Jurkat, Clone E6-1 (cell line): ENCODE results near the gene ATRIP.
"Not testable (repeated sequence)": the region's sequence is repeated elsewhere in the genome, so short reads cannot be mapped to it uniquely, and the experiment has no call there.

Experiments used
- DNase-seq: peaks from one replicate; pipeline ENCODE4 v3.0.0-alpha.2; 2011; ENCODE audit warnings: low read depth, low spot score
- H3K4me3 ChIP-seq: 2 replicates; pipeline ENCODE4 v1.5.1; 2011; ENCODE audit warnings: mild to moderate bottlenecking, low read length, control low read depth, moderate library complexity

The ATRIP gene

GRCh38 chr3:48478626-48479555 lies 32.4 kb downstream of the ATRIP start:
- H3K4me3 ChIP-seq = no peak overlapping the region
- peak; percentile 80 for DNase-seq

- not testable (repeated sequence) for H3K4me3 ChIP-seq, DNase-seq
Observed at GRCh38 chr3:48480891-48481290, 34.4 kb downstream of the ATRIP start.

DNA sequence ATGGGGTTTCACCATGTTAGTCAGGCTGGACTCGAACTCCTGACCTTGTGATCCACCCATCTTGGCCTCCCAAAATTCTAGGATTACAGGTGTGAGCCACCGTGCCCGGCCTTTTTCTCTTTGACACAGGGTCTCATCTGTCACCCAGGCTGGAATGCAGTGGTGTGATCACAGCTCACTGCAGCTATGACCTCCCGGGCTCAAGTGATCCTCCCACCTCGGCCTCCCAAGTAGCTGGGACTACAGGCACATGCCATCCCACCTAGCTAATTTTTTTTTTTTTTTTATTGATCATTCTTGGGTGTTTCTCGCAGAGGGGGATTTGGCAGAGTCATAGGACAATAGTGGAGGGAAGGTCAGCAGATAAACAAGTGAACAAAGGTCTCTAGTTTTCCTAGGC lies 36.3 kb downstream of the ATRIP start:
- H3K4me3 ChIP-seq, DNase-seq: not testable (repeated sequence)

- H3K4me3 ChIP-seq = no peak overlapping the region
- DNase-seq = no peak
Observed at GRCh38 chr3:48486952-48487351, 40.4 kb downstream of the ATRIP start.

DNA sequence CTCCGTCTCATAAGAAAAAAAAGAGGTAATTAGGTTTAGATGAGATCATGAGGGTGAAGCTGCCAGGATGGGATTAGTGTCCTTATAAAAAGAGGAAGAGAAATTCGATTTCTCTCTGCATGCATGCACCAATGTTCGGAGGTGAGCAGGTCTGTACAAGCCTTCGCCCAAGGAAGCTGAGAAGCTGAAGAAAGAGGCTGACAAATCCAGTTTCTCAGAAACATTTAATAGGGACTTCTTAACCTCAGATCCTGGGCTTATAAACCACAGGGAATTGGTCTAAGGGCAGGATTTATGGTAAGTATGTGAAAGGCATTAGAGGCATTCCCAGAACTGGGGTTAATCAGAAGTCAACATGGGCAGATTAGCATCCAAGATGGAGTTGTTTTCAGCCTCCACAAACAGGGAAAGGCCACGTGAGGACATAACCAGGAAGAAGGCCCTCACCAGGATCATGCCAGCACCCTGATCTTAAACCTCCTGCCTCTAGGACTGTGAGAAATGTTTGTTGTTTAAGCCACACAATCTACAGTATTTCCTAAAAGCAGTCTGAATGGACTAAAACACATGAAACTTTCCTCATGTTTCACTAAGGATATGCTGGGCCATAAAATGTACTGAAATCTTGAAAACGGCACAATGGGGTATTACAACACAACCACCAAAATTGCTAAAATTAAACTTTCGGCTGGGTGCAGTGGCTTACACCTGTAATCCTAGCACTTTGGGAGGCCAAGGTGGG lies 46.1 kb downstream of the ATRIP start:
- DNase-seq = no peak

GRCh38 chr3:48493203-48493501 lies 46.6 kb downstream of the ATRIP start:
- no peak for DNase-seq
- no peak overlapping the region for H3K4me3 ChIP-seq

More for the DNA sequence above, 46.1 kb downstream of the ATRIP start:
- H3K4me3 ChIP-seq = no peak overlapping the region

DNA sequence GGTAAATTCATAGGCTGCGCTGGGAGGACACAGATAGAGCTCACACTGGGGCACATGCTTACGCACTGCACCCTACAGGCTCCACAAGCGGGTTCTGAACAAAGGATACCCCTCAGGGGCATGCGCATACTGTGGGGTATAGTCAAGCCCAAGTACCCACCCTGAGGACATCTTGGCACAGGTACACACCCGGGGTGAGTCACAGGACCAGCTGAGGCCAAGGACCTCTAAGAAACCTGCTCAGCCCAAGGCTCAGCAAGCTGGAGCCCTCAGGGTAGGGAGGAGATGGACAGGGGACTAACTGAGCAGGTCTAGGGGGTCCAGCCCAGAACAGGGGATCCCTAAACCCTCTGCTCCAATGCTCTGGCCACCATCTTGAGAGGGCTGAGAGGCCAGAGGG lies 54.1 kb downstream of the ATRIP start:
- no peak for DNase-seq
- no peak overlapping the region for H3K4me3 ChIP-seq

DNA sequence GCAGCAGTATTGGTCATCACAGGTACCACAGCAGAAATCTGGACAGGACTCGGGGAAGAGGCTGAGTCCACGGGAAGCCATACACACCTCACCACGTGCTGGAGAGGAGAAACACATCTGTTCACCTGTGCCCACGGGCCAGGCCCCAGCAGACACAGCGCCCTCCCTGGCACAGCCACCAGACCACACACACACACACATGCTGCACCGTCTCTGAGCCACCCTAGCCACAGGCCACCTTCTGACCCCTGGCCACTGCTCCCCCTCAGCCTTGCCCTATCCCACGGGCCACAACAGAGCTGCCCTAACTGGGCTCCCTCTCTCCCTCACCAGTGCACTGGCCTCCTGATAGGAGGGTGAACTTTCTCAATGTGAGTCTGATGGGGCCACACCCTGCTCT lies 54.7 kb downstream of the ATRIP start:
- no peak overlapping the region for H3K4me3 ChIP-seq
- no peak for DNase-seq

DNA sequence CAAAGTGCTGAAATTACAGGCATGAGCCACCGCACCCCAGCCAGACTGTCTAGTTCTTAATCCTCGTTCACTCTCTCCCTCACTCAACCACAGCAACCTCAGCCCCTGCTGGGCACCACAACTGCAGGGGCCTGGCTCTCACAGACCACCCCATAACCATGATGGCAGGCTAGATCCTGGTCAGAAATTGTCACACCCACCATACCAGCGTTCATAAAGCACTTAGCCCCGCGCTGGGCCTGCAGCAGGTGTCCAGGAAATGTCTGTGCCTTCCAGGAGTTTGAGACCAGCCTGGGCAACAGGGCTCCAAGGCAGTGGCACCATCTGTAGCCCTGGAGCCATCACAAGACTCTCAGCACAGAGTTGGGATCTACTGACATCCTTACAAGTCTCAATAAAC lies 55.6 kb downstream of the ATRIP start:
- H3K4me3 ChIP-seq = no peak overlapping the region

GRCh38 chr3:48502728-48503168 lies 56.2 kb downstream of the ATRIP start:
- no peak overlapping the region for H3K4me3 ChIP-seq
- DNase-seq = no peak

More for the DNA sequence above, 55.6 kb downstream of the ATRIP start:
- no peak for DNase-seq

DNA sequence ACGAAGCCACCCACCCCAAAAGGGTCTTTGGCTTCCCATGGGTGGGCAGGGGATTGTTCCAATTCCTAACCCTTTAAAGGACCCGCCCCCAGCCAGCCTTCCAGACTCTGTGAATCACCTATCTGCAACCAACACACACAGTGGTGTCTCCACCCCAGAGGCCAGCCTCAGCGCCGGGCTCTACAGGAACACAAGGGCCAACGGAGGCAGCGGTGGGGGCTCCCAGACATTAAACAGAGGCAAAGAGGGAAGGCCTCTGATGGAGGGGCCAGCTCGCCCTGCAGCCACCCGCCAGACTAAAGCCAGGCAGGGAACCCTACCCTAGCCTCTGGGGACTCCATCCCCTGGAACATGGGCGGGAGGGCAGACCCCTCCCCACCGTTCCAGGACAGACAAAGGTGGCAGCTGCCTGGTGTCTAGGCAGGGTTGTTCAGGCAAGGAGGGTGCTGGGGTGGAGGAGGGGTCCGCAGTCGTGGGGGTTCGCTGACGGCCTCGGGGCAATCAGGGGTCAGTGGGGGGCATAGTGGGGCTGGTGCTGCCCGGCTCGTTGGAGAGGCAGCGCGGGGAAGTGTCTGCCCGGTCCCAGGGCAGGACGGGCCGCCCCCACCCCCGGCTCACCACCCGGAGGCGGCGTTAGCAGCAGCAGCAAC lies 57.0 kb downstream of the ATRIP start:
- H3K4me3 ChIP-seq = peak overlapping the region; percentile 27
- no peak for DNase-seq

GRCh38 chr3:48504051-48504946 lies 57.8 kb downstream of the ATRIP start, which contains the start of gene SHISA5:
Gene SHISA5 (minus strand): TSS chr3:48504174. CDS start chr3:48504094, 80 bp downstream.
- DNase-seq = no peak
- peak within 1 kb of the TSS; percentile 27 for H3K4me3 ChIP-seq

DNA sequence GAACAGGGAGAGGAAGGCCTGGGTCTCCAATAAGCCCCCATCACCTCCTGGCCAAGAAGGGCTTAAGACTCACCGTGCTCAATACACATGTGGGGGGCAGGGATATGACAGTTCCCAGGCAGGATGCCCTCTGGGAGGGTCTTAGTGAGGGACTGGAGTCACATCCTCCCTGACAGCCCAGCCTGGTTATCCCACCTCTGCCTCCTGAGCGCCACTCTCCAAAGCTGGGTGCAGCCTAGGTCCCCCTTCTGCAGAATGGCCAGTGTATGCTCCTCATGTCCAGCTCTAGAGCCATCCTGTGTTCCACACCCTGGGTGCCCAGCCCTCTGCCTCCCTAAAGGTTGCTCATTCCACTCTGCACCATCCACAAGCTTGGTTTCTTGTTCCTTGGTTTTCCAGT lies 58.6 kb downstream of the ATRIP start:
- no peak overlapping the region for H3K4me3 ChIP-seq
- DNase-seq = no peak

- no peak for DNase-seq
- no peak overlapping the region for H3K4me3 ChIP-seq
Observed at GRCh38 chr3:48505968-48506504, 59.5 kb downstream of the ATRIP start.

GRCh38 chr3:48507256-48508061 lies 60.9 kb downstream of the ATRIP start:
- DNase-seq = peak; percentile 86
- H3K4me3 ChIP-seq = no peak overlapping the region

DNA sequence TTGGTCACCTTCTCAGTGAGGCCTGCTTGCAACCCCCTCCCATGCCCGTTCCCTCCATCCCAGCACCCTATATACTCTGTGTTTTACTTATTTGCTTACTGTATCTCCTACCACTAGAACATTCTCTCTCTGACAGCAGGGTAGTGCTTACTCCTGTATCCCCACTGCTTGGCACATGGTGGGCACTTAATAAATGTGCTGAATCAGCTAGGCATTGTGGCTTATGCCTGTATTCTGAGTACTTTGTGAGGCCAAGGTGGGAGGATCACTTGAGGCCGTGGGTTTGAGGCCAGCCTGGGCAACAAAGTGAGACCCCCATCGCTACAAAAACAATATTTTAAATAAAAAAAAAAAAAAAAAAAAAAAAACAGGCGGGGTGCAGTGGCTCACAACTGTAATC lies 65.0 kb downstream of the ATRIP start:
- no peak for DNase-seq

DNA sequence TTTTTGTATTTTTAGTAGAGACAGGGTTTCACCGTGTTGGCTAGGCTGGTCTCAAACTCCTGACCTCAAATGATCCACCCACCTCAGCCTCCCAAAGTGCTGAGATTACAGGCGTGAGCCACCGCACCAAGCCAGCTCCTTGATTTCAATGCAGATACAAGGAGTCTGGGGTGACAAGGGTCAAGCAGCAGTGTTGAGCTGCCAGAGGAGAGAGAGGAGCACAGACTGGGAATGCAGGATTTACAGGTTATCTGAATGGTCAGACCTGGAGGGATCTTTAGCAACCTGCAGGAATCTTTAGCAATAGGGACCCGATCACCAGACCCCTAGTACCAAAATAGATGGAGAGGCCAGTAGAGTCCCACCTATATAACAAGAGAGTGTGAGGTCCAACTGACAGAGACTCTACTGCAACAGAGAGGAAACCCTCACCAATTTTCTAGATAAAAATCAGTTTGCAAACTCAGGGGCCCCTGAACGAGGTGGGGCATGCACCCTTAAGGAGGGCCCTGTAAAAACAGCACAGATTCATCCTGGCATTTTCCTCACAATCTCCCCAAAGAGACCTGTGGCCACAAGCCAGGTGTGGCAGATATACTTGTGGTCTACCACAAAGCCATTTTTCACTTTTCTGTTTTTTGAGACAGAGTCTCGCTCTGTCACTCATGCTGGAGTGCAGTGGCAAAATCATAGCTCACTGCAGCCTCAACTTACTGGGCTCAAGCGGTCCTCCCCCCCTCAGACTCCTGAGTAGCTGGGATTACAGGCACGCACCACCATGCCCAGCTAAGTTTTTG lies 68.1 kb downstream of the ATRIP start:
- H3K4me3 ChIP-seq = no peak overlapping the region
- DNase-seq = peak; percentile 91

More for the DNA sequence above, 65.0 kb downstream of the ATRIP start:
- no peak overlapping the region for H3K4me3 ChIP-seq
